ENCODE results near the gene CYP4F22.
"Not testable (repeated sequence)": the region's sequence is repeated elsewhere in the genome, so short reads cannot be mapped to it uniquely, and the experiment has no call there.

Gene CYP4F22

GRCh38 chr19:15495151-15495550 lies 13.2 kb upstream of the CYP4F22 start:
- DNase-seq = no peak

- DNase-seq = no peak
Measured at GRCh38 chr19:15498156-15498858, 10.0 kb upstream of the CYP4F22 start.

GRCh38 chr19:15498910-15499309 lies 9.4 kb upstream of the CYP4F22 start:
- DNase-seq = no peak

GRCh38 chr19:15501596-15501995 lies 6.7 kb upstream of the CYP4F22 start:
- DNase-seq = no peak

- no peak for DNase-seq
Measured at GRCh38 chr19:15502264-15502663, 6.1 kb upstream of the CYP4F22 start.

- no peak for DNase-seq
Measured at GRCh38 chr19:15506074-15506571, 2.2 kb upstream of the CYP4F22 start.

- no peak for DNase-seq
Measured at GRCh38 chr19:15507068-15508034, 974 bp upstream of the CYP4F22 start.

- no peak for DNase-seq
Measured at GRCh38 chr19:15511671-15512424, 3.5 kb downstream of the CYP4F22 start.

GRCh38 chr19:15515227-15515625 lies 6.9 kb downstream of the CYP4F22 start:
- not testable (repeated sequence) for DNase-seq

- no peak for DNase-seq
Measured at GRCh38 chr19:15516363-15516762, 8.0 kb downstream of the CYP4F22 start.

- DNase-seq = no peak
Measured at GRCh38 chr19:15517778-15518177, 9.5 kb downstream of the CYP4F22 start.

GRCh38 chr19:15519433-15519976 lies 11.2 kb downstream of the CYP4F22 start:
- DNase-seq = no peak

- DNase-seq = no peak
Measured at GRCh38 chr19:15524781-15525180, 16.5 kb downstream of the CYP4F22 start.

GRCh38 chr19:15525291-15525690 lies 17.0 kb downstream of the CYP4F22 start:
- no peak for DNase-seq

- no peak for DNase-seq
Measured at GRCh38 chr19:15526408-15526807, 18.1 kb downstream of the CYP4F22 start.

GRCh38 chr19:15527705-15528104 lies 19.4 kb downstream of the CYP4F22 start:
- DNase-seq = no peak

- no peak for DNase-seq
Measured at GRCh38 chr19:15529774-15530372, 21.5 kb downstream of the CYP4F22 start.

GRCh38 chr19:15532779-15533521 lies 24.6 kb downstream of the CYP4F22 start:
- DNase-seq = no peak

- DNase-seq = not testable (repeated sequence)
Measured at GRCh38 chr19:15533522-15533830, 25.2 kb downstream of the CYP4F22 start.

- no peak for DNase-seq
Measured at GRCh38 chr19:15534957-15535864, 26.9 kb downstream of the CYP4F22 start.

- no peak for DNase-seq
Measured at GRCh38 chr19:15536350-15536749, 28.0 kb downstream of the CYP4F22 start.

Measured in NCI-H226 (cell line).